Activated CD4-positive, alpha-beta memory T cell treated with anti-CD3 and anti-CD28 coated beads for 36 hours (primary cell): ENCODE results near the gene MRPS11. TPM values are rescaled to one million over a fixed set of nuclear protein-coding genes. Genes with fewer than 3 reads are reported as not detected.
"Not testable (repeated sequence)": the region's sequence is repeated elsewhere in the genome, so short reads cannot be mapped to it uniquely, and the experiment has no call there.

Experiments
- CTCF ChIA-PET: fragments of 350-600 bp; sonication (Branson Sonifier 250); formaldehyde crosslinking; loops from one replicate; lab custom pipeline; 2021; ENCODE audit warnings: antibody characterized with exemption, inconsistent platforms; lab: Charles Lee
- POLR2A ChIA-PET: fragments of 350-600 bp; sonication (Branson Sonifier 250); formaldehyde crosslinking; loops from one replicate; lab custom pipeline; 2021; ENCODE audit warnings: antibody characterized with exemption; lab: Charles Lee
- DNase-seq: peaks from one replicate; pipeline ENCODE4 v3.0.0-alpha.2; 2020
- H3K27ac Mint-ChIP-seq: one replicate; pipeline ENCODE4 v1.8.0; 2021; ENCODE audit warnings: mixed read lengths
- H3K27me3 Mint-ChIP-seq: one replicate; pipeline ENCODE4 v1.8.0; 2021; ENCODE audit warnings: mixed read lengths
- H3K36me3 Mint-ChIP-seq: one replicate; pipeline ENCODE4 v1.8.0; 2021; ENCODE audit warnings: mixed read lengths
- H3K4me1 Mint-ChIP-seq: one replicate; pipeline ENCODE4 v1.8.0; 2021; ENCODE audit warnings: low read depth, mixed read lengths
- H3K4me3 Mint-ChIP-seq: one replicate; pipeline ENCODE4 v1.8.0; 2021; ENCODE audit warnings: mild to moderate bottlenecking, mixed read lengths
- H3K9me3 Mint-ChIP-seq: one replicate; pipeline ENCODE4 v1.8.0; 2021; ENCODE audit warnings: mixed read lengths
- intact Hi-C: fragments of 100-400 bp; cut with micrococcal nuclease; formaldehyde crosslinking; loops from one replicate; pipeline ENCODE4 v1.15.1; 2023
- total RNA-seq, 2 experiments: library from RNA; stranded (reverse); gene quantifications; one replicate each; pipeline ENCODE4 v1.2.3, GENCODE V29; 2021

MRPS11 gene
- total RNA-seq, 2 experiments from 2014 or later, result 54.9 to 56.4 TPM

DNA sequence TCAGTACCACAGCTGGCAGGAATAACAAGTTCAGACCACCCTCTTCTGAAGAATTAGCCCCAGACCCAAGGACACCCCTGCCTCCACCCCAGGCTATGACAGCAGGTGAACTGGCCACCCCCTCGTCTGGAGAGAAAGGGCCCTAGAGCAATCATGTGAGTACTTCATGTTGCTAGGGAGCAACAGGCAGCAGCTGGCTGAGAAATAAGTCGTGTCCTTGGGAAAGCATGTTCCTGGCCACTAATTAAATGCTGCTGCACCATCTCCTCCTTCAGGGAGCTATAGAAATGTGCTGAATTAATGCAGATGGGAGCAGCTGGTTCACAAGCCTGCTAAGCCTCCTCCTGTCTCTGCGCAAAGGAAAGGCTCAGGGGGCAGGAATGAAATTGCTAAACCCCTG, 31.5 kb downstream of the MRPS11 start:
- intact Hi-C loops, result no loop called here
- Mint-ChIP-seq H3K4me1 (no peaks in the 10 kb centered on the region), H3K9me3 (no peaks in the 10 kb centered on the region), H3K36me3 (peaks cover 5% of the 10 kb centered on the region), H3K27ac (no peak overlapping the region), H3K4me3 (no peak overlapping the region), H3K27me3 (no peaks in the 10 kb centered on the region)
- ChIA-PET POLR2A (no interaction called here), CTCF (no interaction called here)
- DNase-seq, result no peak

GRCh38 chr15:88504445-88504844, 36.9 kb downstream of the MRPS11 start:
- H3K36me3 Mint-ChIP-seq, result peaks cover 10% of the 10 kb centered on the region
- no peak overlapping the region for H3K4me3 Mint-ChIP-seq
- no peak for DNase-seq
- no peak overlapping the region for H3K27ac Mint-ChIP-seq
- no peaks in the 10 kb centered on the region for H3K9me3 Mint-ChIP-seq
- no peaks in the 10 kb centered on the region for H3K4me1 Mint-ChIP-seq
- intact Hi-C loops, result no loop called here
- ChIA-PET POLR2A (no interaction called here), CTCF (no interaction called here)
- H3K27me3 Mint-ChIP-seq, result no peaks in the 10 kb centered on the region

DNA sequence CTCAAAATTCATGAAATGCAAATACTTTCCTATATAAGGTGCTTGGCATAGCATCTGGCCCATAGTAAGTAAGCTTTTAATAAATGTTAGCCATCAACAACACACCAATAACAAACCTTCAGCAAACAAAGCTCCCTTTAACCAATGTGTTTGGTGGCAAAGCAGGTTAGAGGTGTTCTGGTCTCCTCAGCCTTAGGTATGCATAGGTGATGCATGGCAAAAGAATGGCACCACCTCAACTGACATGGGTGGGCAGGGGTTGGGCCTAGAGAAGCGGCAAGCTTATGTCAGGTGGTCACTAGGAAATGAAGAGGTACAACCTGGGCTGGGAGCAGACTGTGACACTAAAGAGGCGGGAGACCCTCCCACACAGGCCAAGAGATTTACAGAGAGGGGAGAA, 38.2 kb downstream of the MRPS11 start:
- ChIA-PET CTCF (no interaction called here), POLR2A (no interaction called here)
- Mint-ChIP-seq H3K27me3 (no peaks in the 10 kb centered on the region), H3K27ac (no peak overlapping the region), H3K4me1 (peaks cover 4% of the 10 kb centered on the region), H3K4me3 (no peak overlapping the region), H3K9me3 (no peaks in the 10 kb centered on the region), H3K36me3 (peaks cover 16% of the 10 kb centered on the region)
- intact Hi-C loops, result no loop called here
- DNase-seq, result no peak

GRCh38 chr15:88506628-88507027, 39.1 kb downstream of the MRPS11 start:
- POLR2A ChIA-PET, result no interaction called here
- CTCF ChIA-PET, result no interaction called here

GRCh38 chr15:88509321-88509720, 41.8 kb downstream of the MRPS11 start:
- no peak overlapping the region for H3K27ac Mint-ChIP-seq
- no peaks in the 10 kb centered on the region for H3K27me3 Mint-ChIP-seq
- H3K9me3 Mint-ChIP-seq, result no peaks in the 10 kb centered on the region
- ChIA-PET CTCF (no interaction called here), POLR2A (no interaction called here)
- peaks cover 26% of the 10 kb centered on the region for H3K36me3 Mint-ChIP-seq
- intact Hi-C loops, result no loop called here
- peaks cover 4% of the 10 kb centered on the region for H3K4me1 Mint-ChIP-seq
- no peak overlapping the region for H3K4me3 Mint-ChIP-seq
- no peak for DNase-seq

More at GRCh38 chr15:88506628-88507027, 39.1 kb downstream of the MRPS11 start:
- Mint-ChIP-seq H3K27me3 (no peaks in the 10 kb centered on the region), H3K9me3 (no peaks in the 10 kb centered on the region), H3K36me3 (peaks cover 20% of the 10 kb centered on the region), H3K27ac (no peak overlapping the region), H3K4me1 (peaks cover 4% of the 10 kb centered on the region), H3K4me3 (no peak overlapping the region)
- intact Hi-C loops, result no loop called here
- DNase-seq, result no peak

DNA sequence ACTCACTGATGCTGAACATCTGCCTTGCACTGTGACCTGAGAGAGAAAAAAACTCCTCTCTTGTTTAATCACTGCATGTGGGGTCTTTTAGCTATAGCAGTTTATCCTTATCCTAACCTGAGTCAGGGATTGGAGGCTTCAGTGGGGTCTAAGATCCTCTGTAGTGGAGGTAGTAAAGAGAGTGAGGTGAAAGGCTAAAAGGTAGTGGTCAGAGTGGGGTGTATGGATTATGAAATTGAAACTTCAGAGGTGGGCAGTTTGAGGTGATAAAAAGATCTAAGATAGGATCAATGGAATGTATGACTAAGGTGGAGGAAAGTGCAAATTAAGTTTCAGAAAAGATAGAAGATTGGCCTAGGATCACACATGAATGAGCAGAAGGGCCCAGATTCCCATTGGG, 42.5 kb downstream of the MRPS11 start:
- Mint-ChIP-seq H3K4me1 (peaks cover 4% of the 10 kb centered on the region), H3K27me3 (no peaks in the 10 kb centered on the region)
- intact Hi-C loops, result no loop called here

DNA sequence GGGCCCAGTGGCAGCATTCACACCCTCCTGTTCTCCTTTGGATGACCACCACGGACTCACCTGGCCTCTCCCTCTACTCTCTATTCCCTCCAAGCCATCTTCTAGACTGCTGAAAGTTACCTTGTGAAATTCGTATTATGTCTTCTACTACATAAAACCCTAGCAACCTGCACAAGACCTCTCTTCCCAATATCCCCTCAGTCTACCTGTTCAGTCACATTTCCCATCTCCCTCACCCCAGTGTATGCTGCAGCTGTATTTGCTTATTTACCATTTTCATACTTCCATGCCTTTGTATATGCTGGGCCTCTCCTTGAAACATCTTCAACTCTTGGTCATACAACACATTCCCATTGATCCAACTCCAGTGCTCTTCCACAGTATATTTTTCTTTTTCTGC, 43.7 kb downstream of the MRPS11 start:
- Mint-ChIP-seq H3K9me3 (no peaks in the 10 kb centered on the region), H3K4me3 (no peak overlapping the region), H3K27ac (no peak overlapping the region), H3K36me3 (peaks cover 27% of the 10 kb centered on the region), H3K27me3 (no peaks in the 10 kb centered on the region), H3K4me1 (peaks cover 4% of the 10 kb centered on the region)
- no peak for DNase-seq
- POLR2A ChIA-PET, result no interaction called here
- intact Hi-C loops, result no loop called here
- CTCF ChIA-PET, result no interaction called here

More for the DNA sequence above, 42.5 kb downstream of the MRPS11 start:
- H3K36me3 Mint-ChIP-seq, result peaks cover 27% of the 10 kb centered on the region
- H3K27ac Mint-ChIP-seq, result no peak overlapping the region
- H3K4me3 Mint-ChIP-seq, result no peak overlapping the region
- POLR2A ChIA-PET, result no interaction called here
- no peaks in the 10 kb centered on the region for H3K9me3 Mint-ChIP-seq
- DNase-seq, result no peak
- CTCF ChIA-PET, result no interaction called here

DNA sequence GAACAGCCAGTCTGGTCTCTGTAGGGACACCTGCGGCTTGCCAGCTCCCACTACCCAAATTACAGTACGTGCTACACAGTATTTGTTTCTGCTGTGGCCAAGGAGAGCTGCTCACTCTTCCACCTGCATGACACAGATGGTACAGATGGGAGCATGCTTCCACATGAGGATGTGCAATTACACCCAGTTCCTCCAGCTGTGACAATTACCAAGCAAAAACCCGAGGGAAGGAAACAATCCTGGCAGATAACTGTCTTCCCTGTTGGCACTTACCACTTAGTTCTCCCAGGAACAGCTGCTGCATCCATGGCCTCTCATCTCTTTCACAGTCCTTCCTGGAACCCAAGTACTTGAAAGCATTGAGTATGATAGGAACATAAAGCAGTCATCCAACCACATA, 44.6 kb downstream of the MRPS11 start:
- peaks cover 4% of the 10 kb centered on the region for H3K4me1 Mint-ChIP-seq
- no peaks in the 10 kb centered on the region for H3K27me3 Mint-ChIP-seq
- H3K9me3 Mint-ChIP-seq, result no peaks in the 10 kb centered on the region
- H3K27ac Mint-ChIP-seq, result no peak overlapping the region
- no peak for DNase-seq
- intact Hi-C loops, result no loop called here
- ChIA-PET POLR2A (no interaction called here), CTCF (no interaction called here)
- peaks cover 27% of the 10 kb centered on the region for H3K36me3 Mint-ChIP-seq
- no peak overlapping the region for H3K4me3 Mint-ChIP-seq

- peaks cover 4% of the 10 kb centered on the region for H3K4me1 Mint-ChIP-seq
- intact Hi-C loops, result no loop called here
- peaks cover 27% of the 10 kb centered on the region for H3K36me3 Mint-ChIP-seq
- DNase-seq, result no peak
- H3K27ac Mint-ChIP-seq, result no peak overlapping the region
- H3K4me3 Mint-ChIP-seq, result no peak overlapping the region
- ChIA-PET POLR2A (no interaction called here), CTCF (no interaction called here)
- no peaks in the 10 kb centered on the region for H3K27me3 Mint-ChIP-seq
- H3K9me3 Mint-ChIP-seq, result no peaks in the 10 kb centered on the region
These were observed 45.1 kb downstream of the MRPS11 start for GRCh38 chr15:88512601-88513000.

DNA sequence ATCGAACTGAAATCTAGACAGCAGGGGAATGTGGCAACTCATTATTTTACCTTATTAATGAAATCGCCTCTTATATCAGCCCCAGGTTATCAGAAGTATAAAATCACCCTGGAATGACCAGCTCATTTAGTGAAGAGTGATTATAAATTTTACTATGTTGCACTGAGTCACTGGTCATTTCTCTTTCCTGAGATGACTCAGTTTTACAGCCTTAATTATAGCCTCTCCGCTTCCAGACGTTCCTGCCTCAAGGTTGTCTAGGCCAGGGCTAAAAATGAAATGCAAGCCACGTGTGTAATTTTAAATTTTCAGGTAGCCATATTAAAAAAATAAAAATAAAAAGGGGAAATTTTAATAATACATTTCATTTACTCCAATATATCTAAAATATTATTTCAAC, 45.7 kb downstream of the MRPS11 start:
- H3K27ac Mint-ChIP-seq, result no peak overlapping the region
- no peaks in the 10 kb centered on the region for H3K9me3 Mint-ChIP-seq
- intact Hi-C loops, result no loop called here

DNA sequence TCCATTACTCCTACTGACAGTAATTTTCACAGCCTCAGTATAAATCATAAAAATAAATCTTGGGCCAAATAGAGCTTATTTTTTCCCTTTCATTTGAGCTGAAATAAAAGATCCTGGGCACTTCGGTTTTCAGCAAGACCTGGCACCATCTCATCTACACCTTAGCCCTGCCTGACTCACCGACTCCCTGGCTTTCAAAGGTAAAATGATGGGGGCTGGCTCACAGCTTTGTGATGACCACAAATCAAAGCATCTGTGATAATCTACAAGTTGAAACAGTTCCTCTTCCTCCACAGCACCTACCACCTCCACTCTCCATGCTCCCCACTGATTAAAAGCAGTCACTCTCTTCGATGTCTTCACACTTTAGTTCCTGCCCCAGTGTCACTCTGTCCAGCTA, 51.4 kb downstream of the MRPS11 start:
- no peaks in the 10 kb centered on the region for H3K27me3 Mint-ChIP-seq
- POLR2A ChIA-PET, result no interaction called here
- peaks cover 3% of the 10 kb centered on the region for H3K4me1 Mint-ChIP-seq
- no peak overlapping the region for H3K27ac Mint-ChIP-seq
- H3K9me3 Mint-ChIP-seq, result no peaks in the 10 kb centered on the region
- CTCF ChIA-PET, result interaction anchor here (0.6 kb wide), 1 partner anchor 668 kb away, joined by 3 read pairs; no protein-coding TSS in a partner anchor
- H3K4me3 Mint-ChIP-seq, result no peak overlapping the region
- intact Hi-C loops, result no loop called here
- peaks cover 5% of the 10 kb centered on the region for H3K36me3 Mint-ChIP-seq
- no peak for DNase-seq

More for the DNA sequence above, 45.7 kb downstream of the MRPS11 start:
- no peak overlapping the region for H3K4me3 Mint-ChIP-seq
- no peak for DNase-seq
- peaks cover 27% of the 10 kb centered on the region for H3K36me3 Mint-ChIP-seq
- no peaks in the 10 kb centered on the region for H3K27me3 Mint-ChIP-seq
- peaks cover 4% of the 10 kb centered on the region for H3K4me1 Mint-ChIP-seq
- ChIA-PET POLR2A (no interaction called here), CTCF (no interaction called here)

- POLR2A ChIA-PET, H3K9me3 Mint-ChIP-seq, CTCF ChIA-PET, H3K27ac Mint-ChIP-seq, H3K4me1 Mint-ChIP-seq, DNase-seq, intact Hi-C loops, H3K27me3 Mint-ChIP-seq, H3K4me3 Mint-ChIP-seq: not testable (repeated sequence)
- H3K36me3 Mint-ChIP-seq, result peaks cover 27% of the 10 kb centered on the region
These were observed 56.6 kb downstream of the MRPS11 start for GRCh38 chr15:88524094-88524493.

DNA sequence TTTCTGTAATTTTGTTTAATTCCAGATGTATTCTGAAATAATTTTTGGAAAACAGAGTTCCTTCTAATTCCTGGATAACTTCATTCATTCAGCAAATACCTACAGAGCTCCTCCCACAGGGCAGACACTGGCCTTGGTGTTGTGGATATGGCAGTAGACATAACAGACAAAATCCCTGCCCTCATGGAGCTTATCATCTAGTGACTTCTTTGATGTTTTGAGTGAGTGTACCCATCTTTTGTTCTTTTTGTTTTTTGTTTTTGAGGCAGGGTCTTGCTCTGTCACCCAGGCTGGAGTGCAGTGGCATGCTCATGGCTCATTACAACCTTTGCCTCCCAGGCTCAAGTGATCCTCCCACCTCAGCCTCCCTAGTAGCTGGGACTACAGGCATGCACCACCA, 57.9 kb downstream of the MRPS11 start:
- POLR2A ChIA-PET, result no interaction called here
- H3K36me3 Mint-ChIP-seq, result peaks cover 34% of the 10 kb centered on the region

More for the DNA sequence above, 57.9 kb downstream of the MRPS11 start:
- Mint-ChIP-seq H3K4me1 (peaks cover 3% of the 10 kb centered on the region), H3K27me3 (no peaks in the 10 kb centered on the region), H3K9me3 (no peaks in the 10 kb centered on the region), H3K27ac (no peak overlapping the region), H3K4me3 (no peak overlapping the region)
- CTCF ChIA-PET, result no interaction called here
- DNase-seq, result no peak
- intact Hi-C loops, result no loop called here
